ENCODE data around the gene LHFPL3. TPM values are rescaled to one million over a fixed set of nuclear protein-coding genes. Genes with fewer than 3 reads are reported as not detected.

LHFPL3 gene
- total RNA-seq (2022; extraction: Qiagen RNA extraction) = not detected in 5 replicates

GRCh38 chr7:104328296-104328969, at the start of gene LHFPL3:
LHFPL3 (plus strand) TSS chr7:104328603.

Other genes starting within 250 kb of the LHFPL3 start
- 21.2 to 34.2 TPM (median 29.8 TPM) in 5 replicates for gene ORC5, start 120.6 kb upstream of the LHFPL3 start, total RNA-seq (2022; extraction: Qiagen RNA extraction)